DOHH2 (cell line): ENCODE measurements around the gene ARHGEF12.

Experiments used
- H3F3A ChIP-seq: fragments of 200-600 bp; sonication (generic), shearing (Covaris generic); 2 replicates; pipeline ENCODE4 v1.6.0; 2016; ENCODE audit warnings: antibody characterized with exemption, mild to moderate bottlenecking; ENCODE audit not compliant: control insufficient read depth, insufficient read depth
- H3K27ac ChIP-seq: fragments of 200-600 bp; sonication (generic); 2 replicates; pipeline ENCODE4 v1.5.1; 2014; ENCODE audit warnings: low read depth, mild to moderate bottlenecking, low read length, moderate library complexity
- H3K27me3 ChIP-seq: fragments of 200-600 bp; sonication (generic); 2 replicates; pipeline ENCODE4 v1.6.1; 2014; ENCODE audit warnings: mild to moderate bottlenecking, low read length, mixed read lengths; ENCODE audit not compliant: control insufficient read depth
- H3K36me3 ChIP-seq: fragments of 200-600 bp; sonication (generic); 2 replicates; pipeline ENCODE4 v1.6.1; 2014; ENCODE audit warnings: mild to moderate bottlenecking, low read length, moderate library complexity, mixed read lengths; ENCODE audit not compliant: control insufficient read depth
- H3K4me1 ChIP-seq: fragments of 200-600 bp; sonication (generic); 2 replicates; pipeline ENCODE4 v1.6.1; 2014; ENCODE audit warnings: mild to moderate bottlenecking, low read length, mixed read lengths; ENCODE audit not compliant: control insufficient read depth
- H3K4me2 ChIP-seq: fragments of 200-600 bp; sonication (generic); 2 replicates; pipeline ENCODE4 v1.6.0; 2014; ENCODE audit warnings: mild to moderate bottlenecking, low read length, moderate library complexity
- H3K4me3 ChIP-seq: fragments of 200-600 bp; sonication (generic); 2 replicates; pipeline ENCODE4 v1.5.1; 2014; ENCODE audit warnings: mild to moderate bottlenecking, low read length, mixed read lengths
- H3K79me2 ChIP-seq: fragments of 200-600 bp; sonication (generic); 2 replicates; pipeline ENCODE4 v1.6.1; 2014; ENCODE audit warnings: mild to moderate bottlenecking, low read length, mixed read lengths; ENCODE audit not compliant: control insufficient read depth
- H3K9me2 ChIP-seq: fragments of 200-600 bp; sonication (generic); replicated peaks from 2 replicates; pipeline ENCODE4 v1.6.1; 2014; ENCODE audit warnings: mild to moderate bottlenecking, low read length, mixed read lengths; ENCODE audit not compliant: control insufficient read depth
- H3K9me3 ChIP-seq: fragments of 200-600 bp; sonication (generic); 2 replicates; pipeline ENCODE4 v1.6.1; 2014; ENCODE audit warnings: antibody characterized with exemption, low read length, mixed read lengths; ENCODE audit not compliant: control insufficient read depth, insufficient read depth
- H4K20me1 ChIP-seq: fragments of 200-600 bp; sonication (generic); 2 replicates; pipeline ENCODE4 v1.6.0; 2014; ENCODE audit warnings: low read depth, mild to moderate bottlenecking, antibody characterized with exemption, low read length, moderate library complexity; ENCODE audit not compliant: control insufficient read depth, insufficient read depth
- EZH2phosphoT487 ChIP-seq: fragments of 200-600 bp; sonication (generic); IDR thresholded peaks from 2 replicates; pipeline ENCODE4 v1.6.1; 2017; ENCODE audit warnings: borderline replicate concordance, mild to moderate bottlenecking, antibody characterized with exemption, low read length, moderate library complexity, mixed read lengths
- TF ChIP-seq, protein P1 (sequence below): fragments of 200-600 bp; sonication (generic); IDR thresholded peaks from one replicate; pipeline ENCODE4 v1.5.1; 2014; ENCODE audit warnings: antibody characterized with exemption, mild to moderate bottlenecking, low read depth, low read length; ENCODE audit not compliant: poor library complexity, severe bottlenecking

Gene ARHGEF12

DNA sequence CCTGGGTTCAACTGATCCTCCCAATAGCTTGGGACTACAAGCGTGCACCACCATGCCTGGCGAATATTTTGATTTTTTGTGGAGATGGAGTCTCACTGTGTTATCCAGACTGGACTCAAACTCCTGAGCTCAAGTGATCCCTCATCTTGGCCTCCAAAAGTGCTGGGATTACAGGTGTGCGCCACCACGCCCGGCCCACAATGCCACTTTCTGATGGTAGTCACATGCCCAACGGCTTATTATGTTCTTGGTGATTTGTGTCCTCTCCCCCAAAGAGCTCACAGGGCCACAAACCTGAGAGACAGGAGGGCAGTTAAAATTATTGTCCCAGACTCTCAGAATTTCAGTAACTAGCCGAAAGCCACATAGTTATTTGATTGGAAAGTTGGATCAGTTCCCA, 185.0 kb downstream of the ARHGEF12 start:
- H3K9me2 ChIP-seq, result no peaks in the 10 kb centered on the region
- no peaks in the 10 kb centered on the region for H3K27me3 ChIP-seq
- H4K20me1 ChIP-seq, result no peaks in the 10 kb centered on the region
- no peak for TF ChIP-seq EZH2phosphoT487
- TF ChIP-seq, protein P1, sequence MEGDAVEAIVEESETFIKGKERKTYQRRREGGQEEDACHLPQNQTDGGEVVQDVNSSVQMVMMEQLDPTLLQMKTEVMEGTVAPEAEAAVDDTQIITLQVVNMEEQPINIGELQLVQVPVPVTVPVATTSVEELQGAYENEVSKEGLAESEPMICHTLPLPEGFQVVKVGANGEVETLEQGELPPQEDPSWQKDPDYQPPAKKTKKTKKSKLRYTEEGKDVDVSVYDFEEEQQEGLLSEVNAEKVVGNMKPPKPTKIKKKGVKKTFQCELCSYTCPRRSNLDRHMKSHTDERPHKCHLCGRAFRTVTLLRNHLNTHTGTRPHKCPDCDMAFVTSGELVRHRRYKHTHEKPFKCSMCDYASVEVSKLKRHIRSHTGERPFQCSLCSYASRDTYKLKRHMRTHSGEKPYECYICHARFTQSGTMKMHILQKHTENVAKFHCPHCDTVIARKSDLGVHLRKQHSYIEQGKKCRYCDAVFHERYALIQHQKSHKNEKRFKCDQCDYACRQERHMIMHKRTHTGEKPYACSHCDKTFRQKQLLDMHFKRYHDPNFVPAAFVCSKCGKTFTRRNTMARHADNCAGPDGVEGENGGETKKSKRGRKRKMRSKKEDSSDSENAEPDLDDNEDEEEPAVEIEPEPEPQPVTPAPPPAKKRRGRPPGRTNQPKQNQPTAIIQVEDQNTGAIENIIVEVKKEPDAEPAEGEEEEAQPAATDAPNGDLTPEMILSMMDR, result no peak
- no peak overlapping the region for H3K4me3 ChIP-seq
- H3K79me2 ChIP-seq, result no peaks in the 10 kb centered on the region
- H3K4me2 ChIP-seq, result no peak overlapping the region
- H3K9me3 ChIP-seq, result no peaks in the 10 kb centered on the region
- H3F3A ChIP-seq, result no peaks in the 10 kb centered on the region
- H3K36me3 ChIP-seq, result no peaks in the 10 kb centered on the region
- no peaks in the 10 kb centered on the region for H3K4me1 ChIP-seq
- H3K27ac ChIP-seq, result no peak overlapping the region

GRCh38 chr11:120522021-120522420, 185.8 kb downstream of the ARHGEF12 start:
- Histone ChIP-seq H3K9me2 (no peaks in the 10 kb centered on the region), H3K9me3 (no peaks in the 10 kb centered on the region), H3K4me3 (no peak overlapping the region), H3F3A (no peaks in the 10 kb centered on the region), H3K79me2 (no peaks in the 10 kb centered on the region), H3K27ac (no peak overlapping the region), H3K36me3 (no peaks in the 10 kb centered on the region), H3K4me1 (no peaks in the 10 kb centered on the region), H4K20me1 (no peaks in the 10 kb centered on the region), H3K4me2 (no peak overlapping the region), H3K27me3 (no peaks in the 10 kb centered on the region)
- no peak for TF ChIP-seq EZH2phosphoT487
- TF ChIP-seq, protein P1, result no peak

- H4K20me1 ChIP-seq, result no peaks in the 10 kb centered on the region
- no peaks in the 10 kb centered on the region for H3K9me2 ChIP-seq
- H3K79me2 ChIP-seq, result no peaks in the 10 kb centered on the region
- H3K36me3 ChIP-seq, result no peaks in the 10 kb centered on the region
- H3K4me3 ChIP-seq, result no peak overlapping the region
- TF ChIP-seq, protein P1, result no peak
- no peak for TF ChIP-seq EZH2phosphoT487
- H3K4me1 ChIP-seq, result no peaks in the 10 kb centered on the region
- no peaks in the 10 kb centered on the region for H3F3A ChIP-seq
- H3K9me3 ChIP-seq, result no peaks in the 10 kb centered on the region
- H3K27me3 ChIP-seq, result no peaks in the 10 kb centered on the region
- no peak overlapping the region for H3K27ac ChIP-seq
- no peak overlapping the region for H3K4me2 ChIP-seq
Observed at GRCh38 chr11:120522736-120523135, 186.5 kb downstream of the ARHGEF12 start.

DNA sequence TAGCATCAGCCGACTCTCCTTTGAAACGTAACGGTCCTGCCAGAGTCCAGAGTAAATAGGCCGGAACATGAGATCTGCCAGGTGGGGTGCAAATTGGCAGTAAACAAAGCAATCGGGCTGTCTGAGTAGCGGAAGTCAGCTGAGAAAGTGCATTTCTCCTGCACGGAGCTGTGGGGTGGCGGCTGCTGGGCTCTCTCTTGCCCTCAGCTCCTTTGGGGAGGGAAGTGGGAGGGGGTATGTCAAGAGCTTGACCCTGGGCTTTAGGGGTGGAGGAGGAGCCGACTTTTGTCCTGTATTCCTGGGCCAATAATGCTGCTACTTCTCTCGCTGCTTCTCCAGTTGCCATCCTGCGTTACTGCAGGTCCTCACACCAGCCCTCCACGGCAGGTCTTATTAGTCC, 187.0 kb downstream of the ARHGEF12 start:
- H3F3A ChIP-seq, result no peaks in the 10 kb centered on the region

More for the DNA sequence above, 187.0 kb downstream of the ARHGEF12 start:
- Histone ChIP-seq H3K4me2 (no peak overlapping the region), H4K20me1 (no peaks in the 10 kb centered on the region), H3K27ac (no peak overlapping the region), H3K9me3 (no peaks in the 10 kb centered on the region), H3K27me3 (no peaks in the 10 kb centered on the region), H3K36me3 (no peaks in the 10 kb centered on the region), H3K9me2 (no peaks in the 10 kb centered on the region), H3K4me1 (no peaks in the 10 kb centered on the region), H3K79me2 (no peaks in the 10 kb centered on the region), H3K4me3 (no peak overlapping the region)
- TF ChIP-seq, protein P1, result no peak
- no peak for TF ChIP-seq EZH2phosphoT487
